NCI-H1092 treated with DMSO at 0.1 percent for 48 hours (cell line): ENCODE measurements around the gene STAT1.

Experiments used
- DNase-seq: peaks from one replicate; lab custom pipeline; 2025; lab: John Stamatoyannopoulos, UW

Gene STAT1

DNA sequence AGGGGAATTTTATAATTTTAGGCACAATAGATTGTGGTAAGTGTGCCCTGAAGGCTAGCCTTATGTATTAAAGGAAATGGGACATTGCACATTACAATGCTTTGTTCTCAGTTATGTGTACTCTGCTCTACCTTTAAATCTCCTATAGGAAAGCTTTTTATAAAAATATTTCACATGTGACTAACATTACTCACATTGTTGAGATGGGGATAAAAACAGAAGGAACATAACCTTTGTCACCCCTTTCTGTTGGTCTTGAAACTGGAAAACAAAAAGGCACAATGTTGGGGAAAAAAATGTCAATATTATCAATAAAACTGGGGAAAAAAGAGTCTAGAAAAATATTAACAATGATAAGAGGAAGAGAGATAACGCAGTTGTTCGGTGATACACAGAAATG, 17.3 kb upstream of the STAT1 start:
- DNase-seq: no peak

DNA sequence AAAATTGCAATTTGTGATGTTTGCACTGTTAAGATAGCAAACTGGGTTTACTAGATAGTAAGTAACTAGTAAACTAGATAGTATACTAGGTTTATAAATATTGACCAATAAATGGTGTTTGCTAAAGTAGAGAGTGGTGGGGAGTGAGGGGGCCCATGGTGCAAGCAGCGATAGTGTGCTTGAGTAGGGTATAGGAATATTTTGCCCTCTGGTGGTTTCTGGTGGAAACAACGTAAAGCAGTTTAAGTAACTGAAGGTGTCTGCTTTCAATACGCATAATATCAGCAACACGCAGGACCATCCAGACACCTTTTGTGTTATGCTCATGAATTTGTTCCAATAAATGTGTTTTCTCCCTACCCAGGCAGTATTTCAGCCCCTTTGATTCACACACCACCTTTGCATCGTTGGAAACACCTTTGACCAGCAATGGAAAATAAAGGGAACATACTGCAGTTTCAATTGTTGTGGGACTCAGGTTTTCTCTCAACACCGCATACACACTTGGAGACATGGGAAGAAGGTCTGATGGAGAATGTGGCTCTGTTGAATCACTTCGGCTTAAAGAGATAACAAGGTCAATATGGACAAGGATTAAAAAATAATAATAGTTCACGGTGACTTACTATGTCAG, 16.7 kb upstream of the STAT1 start:
- DNase-seq: peak; percentile 46

DNA sequence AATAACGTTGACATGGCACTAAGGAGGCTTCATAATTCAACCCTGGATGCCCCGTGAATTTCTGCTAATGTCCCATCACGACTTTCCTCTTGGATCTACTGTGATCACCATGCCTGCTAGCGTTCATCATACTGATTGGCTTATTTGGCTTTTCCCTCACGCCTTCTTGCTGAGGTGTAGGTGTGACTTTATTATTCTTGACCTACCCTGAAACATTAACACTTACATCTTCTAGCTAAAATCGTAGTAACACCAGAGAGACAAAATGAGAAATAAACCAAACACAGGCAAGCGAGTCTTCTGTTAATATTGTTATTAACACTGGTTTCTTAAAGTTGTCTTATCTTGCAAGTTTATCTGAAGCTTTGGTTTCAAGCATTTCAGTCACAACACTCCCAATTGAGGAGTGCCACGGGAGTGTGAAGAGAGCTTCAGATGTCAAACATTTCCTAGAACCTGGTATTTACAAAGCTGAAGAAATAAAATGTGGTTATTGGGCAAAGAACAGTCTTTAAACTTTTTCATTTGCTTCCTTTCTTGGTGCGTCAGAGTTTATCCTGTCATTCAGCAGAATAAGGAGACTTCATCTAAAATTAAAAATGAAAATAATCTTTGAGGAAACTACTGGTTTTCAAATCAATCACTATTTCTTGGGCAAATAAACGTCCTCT, 15.4 kb upstream of the STAT1 start:
- no peak for DNase-seq

DNA sequence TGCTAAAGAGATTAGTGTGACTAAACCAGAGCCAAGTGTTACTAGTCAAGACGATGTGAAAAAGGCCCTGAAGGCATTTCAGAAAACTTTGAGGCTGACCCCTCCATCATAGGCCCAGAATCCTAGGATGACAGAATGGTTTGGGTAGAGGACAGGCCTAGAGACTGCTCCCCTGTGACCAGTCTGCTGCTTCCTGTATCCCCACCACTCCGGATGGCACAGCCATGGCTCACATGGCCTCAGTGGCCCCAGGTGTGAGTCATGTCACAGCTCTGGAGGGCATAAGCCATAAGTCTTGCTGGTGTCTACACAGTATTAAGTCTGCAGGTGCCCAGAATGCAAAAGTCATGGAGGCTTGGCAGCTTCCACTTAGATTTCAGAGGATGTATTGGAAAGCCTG, 12.4 kb upstream of the STAT1 start:
- no peak for DNase-seq

DNA sequence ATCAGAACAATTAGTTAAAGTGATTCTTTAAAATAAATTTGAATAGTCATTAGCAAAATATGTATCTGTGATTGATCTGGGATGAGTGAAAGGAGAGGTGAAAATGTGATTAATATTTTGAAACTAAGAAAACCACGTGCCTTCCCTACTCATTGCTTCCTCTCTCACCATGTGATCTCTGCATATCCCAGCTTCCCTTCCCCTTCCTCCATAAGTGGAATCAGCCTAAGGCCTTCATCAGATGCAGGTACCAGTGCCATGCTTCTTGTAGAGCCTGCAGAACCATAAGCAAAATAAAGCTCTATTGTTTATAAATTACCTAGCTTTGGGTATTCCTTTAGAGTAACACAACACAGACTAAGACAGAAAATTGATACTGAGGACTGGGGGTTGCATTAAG, 11.2 kb upstream of the STAT1 start:
- DNase-seq: no peak

DNA sequence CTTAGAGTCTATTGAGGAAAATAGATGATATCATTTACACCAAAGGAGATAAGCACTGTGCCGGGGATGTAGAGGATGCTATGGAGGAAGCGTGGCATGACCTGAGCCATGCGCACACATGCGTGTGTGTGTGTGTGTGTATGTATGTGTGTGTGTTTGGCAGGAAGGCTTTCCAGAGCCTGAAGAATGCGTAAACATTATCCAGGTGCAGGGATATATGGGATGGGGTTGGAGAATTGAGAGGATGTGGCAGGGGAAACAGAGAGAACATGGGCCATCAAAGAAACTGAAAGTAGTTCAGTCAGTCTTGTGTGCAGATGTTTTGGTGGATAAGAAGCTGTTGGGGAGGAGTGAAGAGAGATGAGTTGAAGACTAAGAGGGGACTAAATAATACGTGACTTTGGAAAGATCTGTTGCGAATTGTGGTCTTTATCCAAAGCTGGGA, 9.3 kb upstream of the STAT1 start:
- no peak for DNase-seq

DNA sequence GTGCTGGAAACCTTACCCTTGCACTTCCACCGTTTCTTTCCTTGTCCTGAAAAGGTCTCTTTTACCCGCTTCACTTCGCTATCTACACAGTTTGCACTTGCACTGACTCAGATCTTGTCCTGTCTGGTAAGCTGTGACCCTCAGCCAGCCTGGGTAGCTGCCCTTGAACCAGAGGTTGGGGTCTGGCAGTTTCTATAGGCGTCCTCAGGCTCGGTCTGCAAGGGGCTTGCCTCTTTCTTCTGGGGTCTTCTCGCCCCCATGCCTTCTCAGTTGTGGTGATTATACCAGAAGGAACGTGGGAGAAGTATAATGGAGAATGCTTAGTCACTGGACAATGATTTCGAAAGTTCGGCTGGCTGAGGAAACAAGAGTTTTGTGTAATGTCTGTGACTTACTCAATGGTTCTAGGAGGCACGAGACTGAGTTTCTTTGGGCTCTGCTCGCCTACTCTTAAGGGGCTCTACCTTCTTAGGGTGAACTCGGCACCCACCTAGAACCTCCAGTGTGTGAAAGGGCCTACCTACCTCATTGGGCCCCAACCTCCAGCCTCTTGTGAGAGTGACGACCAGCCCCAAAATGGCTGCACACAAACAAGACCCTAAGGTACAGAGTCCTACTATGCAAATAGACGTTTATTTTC, 6.9 kb upstream of the STAT1 start:
- no peak for DNase-seq

DNA sequence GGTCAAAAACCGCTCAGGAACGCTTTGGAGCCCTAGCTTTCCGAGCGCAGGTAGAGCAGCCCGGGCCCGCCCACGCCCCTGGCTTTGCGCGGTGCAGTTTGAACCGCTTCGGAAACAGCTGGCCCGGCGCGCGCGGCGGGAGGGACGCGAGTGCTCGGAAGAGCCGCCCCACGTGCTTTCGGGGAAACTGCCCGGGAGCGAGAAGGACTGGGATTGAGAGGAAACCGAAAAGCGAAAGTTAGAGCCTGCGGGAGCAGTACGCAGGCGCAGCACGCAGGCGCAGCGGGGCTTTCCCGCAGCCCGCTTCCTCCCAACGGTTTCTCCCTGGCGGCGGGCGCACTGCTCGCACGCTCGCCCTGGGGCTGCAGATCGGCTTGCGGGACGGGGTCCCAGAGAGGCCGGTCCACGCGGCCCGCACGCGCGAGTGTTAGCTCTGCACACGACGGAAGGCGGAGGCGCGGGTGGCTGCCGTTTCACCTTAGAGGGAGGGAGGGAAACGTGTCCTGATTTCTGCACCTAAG, 6.3 kb upstream of the STAT1 start:
- DNase-seq: peak; percentile 93

DNA sequence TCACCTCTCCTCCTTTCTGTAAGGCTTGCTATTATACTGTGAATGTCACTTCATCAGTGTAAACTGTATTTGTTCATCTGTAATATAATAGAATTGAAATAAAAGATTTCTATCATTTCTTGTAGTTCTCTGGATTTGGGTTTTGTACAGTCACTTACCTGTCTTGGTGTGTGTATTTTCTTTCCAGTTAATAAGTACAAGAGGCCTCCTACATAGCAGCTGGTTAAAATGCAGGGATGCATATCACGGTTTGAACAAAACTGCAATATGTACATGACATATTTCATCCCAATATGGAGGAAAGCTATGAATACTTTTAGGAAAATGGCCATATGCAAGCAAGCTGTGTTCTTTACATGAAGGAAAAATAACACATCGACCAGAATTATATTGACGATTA, 5.4 kb upstream of the STAT1 start:
- DNase-seq: no peak

DNA sequence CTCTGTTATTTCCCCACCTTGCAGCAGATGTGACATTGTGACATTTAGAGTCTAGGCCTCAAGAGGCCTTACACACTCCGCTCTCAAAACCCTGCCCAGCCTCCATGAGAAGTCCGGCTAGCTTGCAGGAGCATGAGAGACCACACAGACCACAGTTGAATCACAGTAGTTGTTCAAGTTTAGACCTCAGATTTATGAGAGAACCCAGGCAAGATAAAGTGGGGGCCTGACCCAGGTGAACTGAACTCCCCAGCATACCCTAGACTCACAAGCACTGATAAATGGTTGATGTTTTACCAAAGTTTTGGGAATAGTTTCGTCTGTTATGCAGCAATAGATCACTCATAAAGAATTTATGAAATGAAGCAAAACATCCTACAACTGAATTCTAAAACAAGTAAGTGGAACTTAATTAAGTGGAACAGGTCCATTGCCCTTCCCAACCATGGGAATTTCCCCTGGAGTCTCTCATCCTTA, 4.7 kb upstream of the STAT1 start:
- DNase-seq: no peak

DNA sequence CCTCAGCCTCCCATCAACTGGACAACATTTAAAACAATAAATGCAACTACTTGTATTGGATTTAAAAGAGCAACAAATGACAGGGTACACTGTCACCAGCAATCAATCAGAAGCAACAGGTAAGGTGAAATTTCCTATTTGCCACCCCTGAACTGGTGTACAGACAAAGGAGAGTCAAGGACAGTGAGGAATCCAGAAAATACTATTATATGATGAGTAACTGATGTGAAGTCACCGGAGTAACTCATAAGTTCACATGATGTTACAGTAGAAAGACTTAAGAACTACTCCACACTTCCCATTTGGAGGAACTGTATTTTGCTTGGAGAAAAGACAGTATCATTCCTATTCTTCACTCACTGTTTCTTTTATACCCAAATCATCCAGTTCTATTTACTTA, 4.1 kb upstream of the STAT1 start:
- DNase-seq: no peak

DNA sequence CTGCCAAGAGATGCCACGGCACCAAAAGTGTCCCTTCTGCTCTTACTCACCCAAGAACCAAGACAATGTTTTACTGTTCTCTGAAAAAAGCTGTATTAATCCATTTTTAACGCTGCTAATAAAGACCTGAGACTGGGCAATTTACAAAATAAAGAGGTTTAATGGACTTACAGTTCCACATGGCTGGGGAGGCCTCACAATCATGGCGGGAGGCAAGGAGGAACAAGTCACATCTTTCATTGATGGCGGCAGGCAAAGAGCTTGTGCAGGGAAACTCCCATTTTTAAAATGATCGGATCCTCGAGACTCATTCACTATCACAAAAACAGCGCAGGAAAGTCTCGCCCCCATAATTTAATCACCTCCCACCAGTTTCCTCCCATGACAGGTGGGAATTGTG, 1.9 kb upstream of the STAT1 start:
- DNase-seq: no peak

DNA sequence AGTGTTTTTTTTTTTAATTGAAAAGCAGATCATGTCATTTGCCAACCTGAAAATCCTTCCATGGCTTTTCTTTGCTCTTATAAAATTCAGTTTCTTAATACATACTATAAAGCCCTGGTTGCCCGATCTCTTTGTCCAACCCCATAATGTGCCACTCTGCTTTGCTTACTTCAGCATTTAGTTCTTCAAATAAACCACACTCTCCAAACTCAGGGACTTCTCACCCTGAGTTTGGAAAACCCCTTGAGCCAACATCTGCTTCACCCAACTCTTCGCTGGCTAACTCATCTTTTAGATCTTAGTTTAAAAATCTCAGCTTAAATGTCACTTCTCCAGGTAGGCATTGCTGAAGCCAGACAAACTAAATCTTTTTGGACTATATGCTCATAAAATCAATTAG, 1.3 kb upstream of the STAT1 start:
- no peak for DNase-seq

DNA sequence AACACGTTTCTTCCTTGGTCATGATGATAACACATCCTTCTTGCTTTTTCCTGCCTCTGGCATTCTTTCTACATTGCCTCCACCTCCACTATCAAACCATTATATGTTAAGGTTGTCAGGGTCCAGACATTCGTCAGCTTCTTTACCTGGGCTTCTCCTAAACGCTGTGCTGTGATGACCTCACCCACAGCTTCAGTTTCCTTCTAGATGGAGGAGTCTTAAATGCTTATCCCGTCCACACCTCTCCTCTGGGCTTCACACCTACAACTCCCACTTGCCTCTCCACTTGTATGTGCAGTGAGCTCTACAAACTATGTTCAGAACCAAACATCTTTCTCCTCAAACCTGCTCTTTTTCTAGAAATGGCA, 666 bp upstream of the STAT1 start:
- DNase-seq: no peak

DNA sequence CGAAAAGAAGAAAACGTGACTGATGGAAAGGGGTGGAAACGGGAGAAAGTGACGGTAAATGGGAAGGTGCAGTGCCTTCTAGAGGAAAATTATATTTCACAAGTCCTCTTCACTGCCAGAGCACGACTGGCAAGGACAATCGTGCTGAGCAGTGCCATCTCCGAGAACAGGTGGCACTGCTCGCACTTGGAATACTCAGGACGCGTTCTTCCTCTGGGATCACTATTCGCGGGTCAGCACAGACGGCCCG, 364 bp downstream of the STAT1 start:
- DNase-seq: no peak

DNA sequence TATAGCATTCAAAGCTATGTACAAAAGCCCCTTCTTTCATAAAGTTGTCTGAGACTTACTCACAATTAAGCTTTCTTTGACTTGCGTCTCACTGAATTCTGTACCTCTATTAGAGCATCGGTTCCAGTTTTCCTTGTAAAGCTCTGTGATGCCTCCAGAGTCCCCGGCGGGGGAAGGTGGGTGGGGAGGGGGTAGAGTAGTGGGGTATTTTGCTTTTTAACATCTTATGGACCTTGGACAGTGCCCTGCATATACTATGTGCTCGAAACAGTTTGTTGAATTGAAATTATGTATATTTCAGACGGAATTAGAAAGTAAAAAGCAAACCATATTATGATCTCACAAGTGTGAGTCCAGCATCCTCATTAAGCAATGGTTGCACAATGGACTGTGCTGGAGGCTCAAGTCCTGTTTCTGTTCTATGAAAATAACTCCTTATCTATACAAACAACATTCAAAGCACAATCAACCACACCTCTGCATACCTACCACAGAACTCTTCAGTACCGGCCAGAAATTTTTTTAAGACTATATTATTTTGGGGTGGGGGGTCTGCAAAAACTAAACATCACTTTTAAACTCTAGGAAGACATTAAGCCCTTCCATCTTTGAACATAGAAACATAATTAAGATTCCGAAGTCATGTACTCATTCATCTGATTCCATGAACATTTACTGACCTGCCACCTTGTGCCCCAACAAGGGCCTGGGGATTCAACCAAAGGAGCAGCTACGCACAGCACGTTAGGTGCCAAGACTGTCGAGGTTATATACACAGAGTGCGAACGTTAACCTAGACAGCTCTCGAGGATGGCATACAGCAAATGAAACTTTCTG, 908 bp downstream of the STAT1 start:
- DNase-seq: no peak

DNA sequence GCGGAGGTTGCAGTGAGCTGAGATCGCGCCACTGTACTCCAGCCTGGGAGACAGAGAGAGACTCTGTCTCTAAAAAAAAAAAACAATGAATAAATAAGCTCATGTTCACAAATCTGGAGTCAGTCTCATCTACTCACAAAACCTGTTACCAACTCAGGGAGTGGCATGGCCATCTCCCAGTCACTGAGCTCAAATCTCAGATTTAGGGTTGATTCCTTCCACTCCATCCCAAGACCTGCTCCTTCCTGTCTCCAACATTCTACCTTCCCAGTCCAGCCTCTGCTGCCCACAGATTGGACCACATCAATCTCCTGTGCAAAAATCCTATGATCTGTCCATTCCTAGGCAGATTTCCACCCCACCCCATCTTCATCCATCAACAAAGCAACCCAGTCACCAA, 1.6 kb downstream of the STAT1 start:
- DNase-seq: no peak

DNA sequence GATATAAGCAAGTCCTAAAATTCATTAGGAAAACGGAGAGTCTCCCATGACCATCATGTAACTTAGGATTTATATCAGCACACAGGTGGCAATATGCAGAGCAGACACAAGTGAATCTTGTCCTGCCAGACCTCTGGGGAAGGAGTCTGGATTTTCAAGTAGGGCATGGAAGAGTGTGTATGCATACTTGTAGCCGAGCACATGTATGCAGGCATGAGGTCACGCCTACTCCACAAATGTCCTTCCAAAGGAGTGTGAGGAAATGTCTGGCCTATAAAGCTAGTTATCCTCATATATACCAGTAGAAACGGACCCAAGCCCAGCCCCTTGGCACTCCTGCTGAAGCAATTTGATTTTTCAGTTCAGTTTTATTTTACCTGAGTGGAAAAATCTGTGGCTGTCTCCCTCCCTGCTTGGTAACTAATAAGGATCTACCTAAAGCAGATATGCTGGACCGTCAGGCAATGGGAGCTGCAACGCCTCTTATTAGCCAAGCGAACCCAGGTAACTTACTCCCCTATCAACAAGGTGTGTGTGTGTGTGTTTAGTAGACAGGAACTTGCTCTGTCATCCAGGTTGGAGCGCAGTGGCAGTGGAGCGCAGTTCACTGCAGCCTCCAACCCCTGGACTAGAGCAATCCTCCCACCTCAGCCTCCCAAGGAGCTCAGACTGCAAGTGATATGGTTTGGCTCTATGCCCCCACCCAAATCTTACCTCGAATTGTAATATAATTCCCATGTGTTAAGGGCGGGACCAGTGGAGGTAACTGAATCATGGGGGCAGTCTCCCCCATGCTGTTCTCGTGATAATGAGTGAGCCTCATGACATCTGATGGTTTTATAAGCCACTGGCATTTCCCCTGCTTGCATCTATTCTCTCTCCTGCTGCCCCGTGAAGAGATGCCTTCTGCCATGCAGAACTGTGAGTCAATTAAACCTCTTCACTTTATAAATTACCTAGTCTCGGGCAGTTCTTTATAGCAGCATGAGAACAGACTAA, 2.8 kb downstream of the STAT1 start:
- no peak for DNase-seq

DNA sequence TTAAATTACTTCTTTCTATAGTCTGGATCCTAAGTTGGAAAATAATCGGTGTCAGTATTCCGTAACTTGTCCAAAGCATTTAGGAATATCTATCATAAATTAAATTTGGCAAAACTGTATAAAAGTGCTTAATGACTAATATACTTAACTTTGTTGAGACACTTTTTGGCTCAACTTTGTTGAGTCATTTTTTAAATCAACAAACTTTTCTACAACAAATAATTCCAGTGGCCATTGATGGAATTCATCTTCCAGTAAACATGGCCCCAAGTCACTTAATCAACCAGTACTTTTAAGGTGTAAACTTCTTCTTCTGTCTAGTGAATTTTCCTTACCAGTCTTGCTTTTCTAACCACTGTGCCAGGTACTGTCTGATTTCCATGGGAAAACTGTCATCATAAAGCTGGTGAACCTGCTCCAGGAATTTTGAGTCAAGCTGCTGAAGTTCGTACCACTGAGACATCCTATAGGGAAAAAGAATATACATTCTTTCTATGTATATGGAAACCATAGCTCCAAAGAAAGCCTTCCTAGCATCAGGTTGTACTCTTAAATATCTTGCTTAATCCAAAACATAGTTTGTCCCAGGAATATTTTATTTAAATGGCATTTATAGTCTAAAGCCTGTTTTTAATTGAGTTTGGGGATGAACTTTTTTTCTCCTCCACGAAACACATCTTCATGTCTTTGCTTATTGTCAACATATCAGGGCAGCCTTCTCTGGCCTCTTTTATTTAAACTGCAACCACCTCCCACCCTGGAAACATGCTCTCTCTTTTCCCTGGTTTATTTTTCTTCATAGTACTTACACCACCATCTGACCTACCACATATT, 4.2 kb downstream of the STAT1 start:
- no peak for DNase-seq

DNA sequence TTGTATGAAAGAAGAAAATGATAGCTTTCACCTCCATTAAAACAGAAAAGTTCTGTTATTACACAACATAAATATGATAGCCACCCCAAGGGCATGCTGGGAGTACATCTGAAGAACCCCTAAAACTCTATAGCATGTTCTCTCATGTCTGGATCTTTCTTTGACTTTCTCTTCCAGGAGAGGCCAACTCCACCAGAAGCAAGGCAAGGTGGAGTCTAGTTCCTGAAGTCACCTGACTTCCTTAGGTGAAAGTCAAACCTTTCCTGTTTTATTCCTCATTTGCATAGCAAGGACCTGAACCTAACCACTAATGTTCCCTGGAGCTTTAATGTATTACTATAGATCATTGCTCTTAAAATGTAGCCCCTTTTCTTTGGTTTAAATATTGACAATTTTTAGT, 5.7 kb downstream of the STAT1 start:
- DNase-seq: no peak
